HG03558 (cell line): ENCODE results near the gene CD200R1L.

ENCODE experiments used
- ATAC-seq: cut with Tn5 transposase; IDR thresholded peaks from one replicate; pipeline ENCODE4 v1.9.1; 2021; ENCODE audit warnings: moderate number of reproducible peaks; ENCODE audit not compliant: unreplicated experiment; ENCODE audit errors: extremely low read depth

The CD200R1L gene

DNA sequence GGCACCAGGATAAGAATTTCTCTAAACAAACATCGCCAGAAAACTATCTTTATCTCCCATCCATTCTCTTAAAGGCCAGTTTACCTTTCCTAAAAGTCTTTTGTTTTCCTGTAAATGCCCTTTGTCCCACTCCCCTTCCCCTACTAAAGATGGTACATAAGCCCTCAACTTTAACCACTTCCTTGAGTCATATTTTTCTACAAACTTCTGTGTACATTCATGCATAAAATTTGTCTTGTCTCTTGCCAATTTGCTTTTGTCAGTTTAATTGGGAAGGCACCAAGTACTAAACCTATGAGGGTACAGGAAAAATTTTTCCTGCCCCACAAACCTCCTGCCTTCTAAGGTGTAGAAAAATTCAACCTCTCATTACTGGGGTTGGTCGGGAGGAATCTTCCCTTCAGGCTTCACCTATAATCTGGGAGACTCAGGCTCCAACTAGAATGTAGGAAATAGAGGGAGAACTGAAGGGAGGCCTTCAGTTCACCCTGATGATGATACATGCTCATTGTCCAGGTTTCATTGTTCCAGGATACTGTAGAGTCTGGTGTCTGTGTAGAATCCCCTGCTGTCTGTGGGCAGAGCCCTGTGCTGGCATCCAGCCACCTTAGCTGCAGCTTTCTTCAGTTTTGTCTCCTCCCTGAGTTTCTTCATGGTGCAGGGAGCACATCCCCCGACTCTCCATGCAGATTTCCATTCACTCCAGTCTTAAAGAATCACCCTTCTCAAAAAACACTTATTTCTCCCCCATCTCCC is 53.2 kb downstream of the CD200R1L start:
- ATAC-seq = no peak

- ATAC-seq = no peak
Measured at GRCh38 chr3:112791736-112792135, 54.9 kb downstream of the CD200R1L start.

DNA sequence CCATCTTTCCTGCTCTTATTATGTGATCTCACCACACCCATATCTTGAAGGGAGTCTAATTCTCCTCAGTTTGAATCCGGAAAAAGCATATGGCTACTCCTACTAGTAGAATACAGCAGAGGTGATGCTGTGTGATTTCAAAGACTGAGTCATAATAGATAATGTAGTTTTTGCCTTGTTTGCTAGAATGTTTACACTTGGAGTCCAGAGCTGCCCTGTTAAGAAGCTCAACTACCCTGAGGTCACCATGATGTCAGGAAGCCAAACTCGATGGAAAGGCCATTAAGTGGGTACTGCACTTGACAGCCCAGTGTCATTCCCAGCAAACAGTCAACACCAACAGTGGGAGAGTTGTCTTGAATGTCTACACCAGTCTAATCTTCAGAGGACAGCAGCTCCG is 56.9 kb downstream of the CD200R1L start:
- ATAC-seq = no peak

- no peak for ATAC-seq
Measured at GRCh38 chr3:112786881-112787579, 59.6 kb downstream of the CD200R1L start.

DNA sequence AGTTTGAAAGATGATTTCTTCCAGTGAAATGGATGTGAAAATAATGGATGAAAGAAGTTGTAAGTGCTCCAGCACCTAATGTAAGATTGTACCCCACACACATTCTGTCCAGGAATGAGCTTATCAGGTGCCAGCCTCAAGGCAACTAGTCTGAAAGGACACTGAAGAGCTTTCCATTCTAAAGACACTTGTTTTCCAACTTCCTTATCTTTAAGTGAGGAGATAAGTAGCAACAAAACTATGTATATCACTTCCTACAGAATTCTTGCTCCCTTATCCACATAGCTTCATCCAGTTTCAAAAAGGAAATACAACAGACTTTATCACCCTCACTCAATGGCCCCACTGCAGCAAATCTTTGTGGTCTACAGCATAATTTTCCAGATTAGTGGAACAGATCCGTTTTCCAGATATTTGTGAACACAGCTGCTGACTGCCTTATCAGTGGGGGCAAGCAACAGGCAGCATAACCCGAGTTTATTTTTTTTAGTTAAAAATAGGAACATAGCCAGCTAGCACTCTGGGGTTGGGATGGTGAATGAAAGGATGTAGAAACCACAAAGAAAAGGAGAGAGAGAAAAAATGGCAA is 60.6 kb downstream of the CD200R1L start:
- ATAC-seq = no peak

DNA sequence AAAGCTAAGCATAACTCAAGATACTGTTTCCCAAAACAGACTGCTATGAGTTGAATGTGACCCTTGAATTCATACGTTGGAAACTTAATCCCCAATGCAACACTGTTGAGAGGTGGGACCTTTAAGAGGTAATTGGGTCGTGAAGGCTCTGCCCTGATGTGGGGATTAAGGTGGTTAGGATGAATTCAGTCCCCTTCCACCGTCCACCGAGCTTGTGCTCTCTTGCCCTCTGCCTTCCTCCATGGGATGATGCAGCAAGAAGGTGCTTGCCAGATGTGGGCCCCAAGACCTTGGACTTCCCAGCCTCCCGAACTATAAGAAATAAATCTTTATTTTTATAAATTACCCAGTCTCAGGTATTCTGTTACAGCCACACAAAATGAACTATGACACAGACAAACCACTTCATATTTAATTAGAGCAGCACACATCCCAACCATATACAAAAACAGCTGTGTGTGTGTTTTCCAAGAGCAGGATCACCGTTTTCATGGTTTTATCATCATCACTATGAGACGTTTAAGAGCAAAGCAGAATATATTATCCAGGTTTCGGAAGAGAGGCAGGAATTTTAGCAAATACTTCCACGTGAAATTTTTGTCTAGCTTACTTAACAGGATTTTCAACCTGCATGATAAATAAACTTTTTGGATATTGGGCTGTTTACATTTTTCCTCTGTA is 61.2 kb downstream of the CD200R1L start:
- ATAC-seq = no peak

- no peak for ATAC-seq
Measured at GRCh38 chr3:112782491-112782890, 64.2 kb downstream of the CD200R1L start.

DNA sequence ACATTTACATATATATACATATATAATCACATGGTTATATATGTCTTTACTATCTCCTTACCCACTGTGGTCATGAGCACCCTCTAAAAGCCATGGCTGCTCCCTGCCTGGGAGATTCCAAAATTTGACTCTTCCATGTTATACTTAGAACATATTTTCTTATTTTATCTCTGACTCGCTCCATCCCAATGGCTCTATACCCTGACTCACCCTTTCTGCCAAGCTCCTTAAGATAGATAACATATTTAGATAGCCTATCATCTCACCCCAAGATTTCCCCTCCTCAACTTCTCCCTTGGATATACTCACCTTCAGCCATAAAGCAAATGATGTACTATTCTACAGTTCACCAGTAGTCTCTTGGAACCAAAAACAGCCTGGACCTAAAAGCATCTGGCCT is 65.1 kb downstream of the CD200R1L start:
- no peak for ATAC-seq

GRCh38 chr3:112779558-112780480 is 66.8 kb downstream of the CD200R1L start:
- ATAC-seq = no peak

- ATAC-seq = no peak
Measured at GRCh38 chr3:112779011-112779410, 67.7 kb downstream of the CD200R1L start.

DNA sequence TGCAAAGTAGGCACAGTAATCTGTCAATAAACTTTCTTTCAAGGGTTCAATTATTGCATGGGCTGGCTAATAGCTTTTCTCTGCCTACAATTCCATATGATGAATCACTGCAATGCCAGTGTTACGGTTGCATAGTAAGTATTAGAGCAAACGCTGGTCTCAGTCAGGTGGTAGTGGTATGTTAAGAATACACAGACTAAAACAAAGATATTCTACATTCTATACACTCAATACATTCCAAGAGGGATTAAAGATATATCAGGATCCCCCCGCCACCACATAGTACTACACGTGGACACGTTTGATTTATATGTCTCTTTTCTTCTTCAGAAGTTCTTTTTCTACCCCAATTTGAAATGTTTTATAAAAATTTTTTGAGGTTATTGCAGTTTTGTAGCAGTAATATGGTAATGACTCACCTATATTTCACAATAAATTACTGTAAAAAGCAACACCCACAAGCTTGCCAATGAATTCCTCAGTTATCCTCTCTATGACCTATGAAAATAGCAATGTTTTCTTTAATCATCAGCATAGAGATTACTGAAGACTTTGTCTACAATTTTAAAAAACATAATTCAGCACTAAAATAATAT is 68.2 kb downstream of the CD200R1L start:
- no peak for ATAC-seq

DNA sequence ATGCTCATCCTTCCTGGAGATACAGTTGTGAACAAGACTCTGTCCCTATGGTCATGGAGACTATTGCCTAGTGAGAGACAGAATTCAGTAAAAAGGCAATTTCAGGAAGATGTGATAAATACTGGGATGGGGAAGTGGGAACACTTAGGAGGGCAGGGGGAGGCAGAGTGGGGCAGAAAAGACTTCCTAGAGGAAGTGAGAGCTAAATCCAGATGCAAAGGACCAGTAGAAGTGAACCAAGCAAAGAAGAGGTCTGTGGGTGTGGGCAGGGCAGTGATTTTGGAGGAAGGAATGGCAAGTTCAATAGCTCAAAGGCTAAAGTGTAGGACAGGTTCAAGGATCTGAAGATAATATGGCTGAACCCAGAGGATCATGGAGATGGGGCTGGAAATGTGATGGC is 68.9 kb downstream of the CD200R1L start:
- no peak for ATAC-seq

DNA sequence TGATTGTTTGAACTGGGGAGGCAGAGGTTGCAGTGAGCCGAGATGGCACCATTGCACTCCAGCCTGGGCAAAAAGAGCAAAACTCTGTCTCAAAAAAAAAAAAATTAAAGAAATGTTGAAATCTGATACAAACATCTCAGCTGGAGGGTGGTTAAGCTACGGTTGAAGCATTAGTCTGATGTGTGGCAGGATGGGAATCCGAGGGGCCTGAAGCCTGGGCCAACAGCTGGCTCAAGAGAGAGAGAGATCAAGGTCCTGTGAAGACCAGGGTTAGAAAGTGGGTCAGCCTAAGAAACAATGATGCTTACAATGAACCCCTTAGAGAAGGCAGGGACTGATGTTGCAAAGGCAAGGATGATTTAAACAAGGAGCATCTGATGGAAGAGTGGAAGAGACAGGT is 69.8 kb downstream of the CD200R1L start:
- ATAC-seq = no peak

DNA sequence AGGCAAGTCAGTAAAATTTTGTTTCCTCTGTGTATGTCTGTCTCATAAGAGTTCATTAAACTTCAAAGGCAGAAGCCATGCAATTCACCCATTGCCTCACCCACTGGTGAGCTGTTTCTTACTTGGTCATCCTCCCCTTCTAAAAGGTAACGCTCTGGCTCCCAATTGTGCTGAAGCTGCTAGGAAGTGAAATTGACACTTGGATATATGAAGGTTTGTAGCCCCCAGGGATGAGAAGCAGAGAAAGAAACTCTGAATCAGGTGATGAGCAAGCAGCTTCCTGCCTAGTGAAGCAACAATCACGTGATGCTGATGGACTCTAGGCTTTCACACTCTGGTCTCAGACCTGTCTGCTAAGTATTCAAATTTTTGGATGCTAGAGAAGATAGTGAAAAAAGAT is 70.7 kb downstream of the CD200R1L start:
- ATAC-seq = no peak

- ATAC-seq = no peak
Measured at GRCh38 chr3:112775011-112775742, 71.5 kb downstream of the CD200R1L start.

DNA sequence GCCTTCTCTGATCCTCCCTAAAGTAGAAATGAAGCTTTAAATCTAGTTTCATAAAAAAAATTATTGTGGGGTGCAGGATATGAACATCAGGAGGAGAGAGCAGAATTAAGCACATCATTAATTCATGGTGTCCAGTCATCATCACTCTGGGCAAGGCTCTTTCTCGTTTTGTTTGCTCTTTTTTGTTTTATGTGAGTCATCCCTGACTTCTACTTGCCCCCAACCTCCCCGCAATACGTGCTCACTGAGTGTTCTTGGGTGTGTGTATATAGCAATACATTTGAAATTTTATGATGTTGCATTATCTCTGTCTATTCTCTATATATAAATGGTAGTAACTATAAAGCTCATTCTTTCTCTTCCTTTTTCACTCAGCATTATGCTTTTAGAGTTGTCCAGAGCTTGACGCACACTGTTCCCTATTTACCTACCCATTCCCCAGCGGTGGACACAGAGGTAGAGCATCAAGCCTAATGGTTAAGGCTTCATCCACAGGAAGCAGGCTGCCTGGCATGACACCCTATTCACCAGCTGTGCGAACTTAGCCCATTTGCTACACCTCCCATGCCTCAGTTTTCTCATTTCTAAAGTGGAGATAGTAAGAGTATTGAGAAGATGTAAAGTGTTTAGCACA is 72.3 kb downstream of the CD200R1L start:
- ATAC-seq = no peak

GRCh38 chr3:112773864-112774263 is 72.8 kb downstream of the CD200R1L start:
- ATAC-seq = no peak

DNA sequence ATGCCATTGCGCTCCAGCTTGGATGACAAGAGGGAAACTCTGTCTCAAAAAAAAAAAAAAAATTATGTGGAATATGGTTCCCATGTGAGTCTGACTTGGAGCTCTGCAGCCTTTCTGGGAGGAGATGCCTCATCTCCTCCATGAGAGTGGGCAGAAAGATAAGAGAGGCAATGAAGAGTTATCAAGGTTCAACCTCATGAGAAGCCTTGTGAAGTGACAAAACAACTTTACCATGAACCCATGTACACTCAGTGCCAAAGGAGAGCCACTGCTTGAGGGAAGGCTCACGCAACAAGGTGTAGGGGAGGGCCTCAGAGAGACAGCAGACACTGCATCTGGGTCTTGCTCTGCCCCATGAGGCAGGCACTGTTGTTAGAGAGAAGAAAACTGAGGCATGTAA is 75.7 kb downstream of the CD200R1L start:
- ATAC-seq = no peak
